Right kidney (tissue), 1 donor: ENCODE measurements around the gene TMPRSS3.
A peak's percentile ranks its signal among the peaks of the same experiment; 100 is the strongest.

Source experiments
- DNase-seq: peaks from one replicate; pipeline ENCODE4 v3.0.0-alpha.2; 2016

The TMPRSS3 gene

GRCh38 chr21:42350318-42350910 is 45.4 kb downstream of the TMPRSS3 start:
- DNase-seq, result peak; percentile 61

- no peak for DNase-seq
Measured at GRCh38 chr21:42349420-42350317, 46.2 kb downstream of the TMPRSS3 start.

- no peak for DNase-seq
Measured at GRCh38 chr21:42348762-42349161, 47.1 kb downstream of the TMPRSS3 start.

- no peak for DNase-seq
Measured at GRCh38 chr21:42347601-42348327, 48.1 kb downstream of the TMPRSS3 start.

- no peak for DNase-seq
Measured at GRCh38 chr21:42346866-42347600, 48.8 kb downstream of the TMPRSS3 start.

- no peak for DNase-seq
Measured at GRCh38 chr21:42346441-42346840, 49.4 kb downstream of the TMPRSS3 start.

- no peak for DNase-seq
Measured at GRCh38 chr21:42344631-42345030, 51.2 kb downstream of the TMPRSS3 start.

- no peak for DNase-seq
Measured at GRCh38 chr21:42343963-42344510, 51.8 kb downstream of the TMPRSS3 start.

GRCh38 chr21:42343556-42343955 is 52.3 kb downstream of the TMPRSS3 start:
- DNase-seq, result no peak

GRCh38 chr21:42343101-42343500 is 52.8 kb downstream of the TMPRSS3 start:
- no peak for DNase-seq

- no peak for DNase-seq
Measured at GRCh38 chr21:42341776-42342542, 53.9 kb downstream of the TMPRSS3 start.

GRCh38 chr21:42340187-42341050 is 55.4 kb downstream of the TMPRSS3 start:
- no peak for DNase-seq

- no peak for DNase-seq
Measured at GRCh38 chr21:42338729-42339715, 56.8 kb downstream of the TMPRSS3 start.

GRCh38 chr21:42337830-42338728 is 57.8 kb downstream of the TMPRSS3 start:
- DNase-seq, result peak; percentile 79

- DNase-seq, result no peak
Measured at GRCh38 chr21:42337276-42337675, 58.6 kb downstream of the TMPRSS3 start.

GRCh38 chr21:42336054-42336453 is 59.8 kb downstream of the TMPRSS3 start:
- DNase-seq, result no peak

- no peak for DNase-seq
Measured at GRCh38 chr21:42332557-42333317, 63.1 kb downstream of the TMPRSS3 start.
